ENCODE measurements around the gene HDAC3.

HDAC3 gene

GRCh38 chr5:141657937-141658545 is 21.4 kb upstream of the HDAC3 start:
- peak; percentile 73 for DNase-seq (ENCODE audit: low read depth)

- no peak for DNase-seq (ENCODE audit: low read depth)
Observed at GRCh38 chr5:141657404-141657803, 20.8 kb upstream of the HDAC3 start.

- DNase-seq (ENCODE audit: low read depth) = no peak
Observed at GRCh38 chr5:141656396-141656795, 19.7 kb upstream of the HDAC3 start.

- DNase-seq (ENCODE audit: low read depth) = no peak
Observed at GRCh38 chr5:141655020-141655419, 18.4 kb upstream of the HDAC3 start.

GRCh38 chr5:141654298-141654697 is 17.6 kb upstream of the HDAC3 start:
- DNase-seq (ENCODE audit: low read depth) = peak; percentile 44

GRCh38 chr5:141651728-141652105 is 15.1 kb upstream of the HDAC3 start:
- DNase-seq (ENCODE audit: low read depth) = no peak

GRCh38 chr5:141650851-141651727 is 14.4 kb upstream of the HDAC3 start, which contains the start of gene FCHSD1:
FCHSD1 (minus strand) TSS chr5:141651418; CDS start chr5:141651368, 50 bp downstream.
- peak; percentile 43 for DNase-seq (ENCODE audit: low read depth)

GRCh38 chr5:141649972-141650371 is 13.3 kb upstream of the HDAC3 start:
- DNase-seq (ENCODE audit: low read depth) = no peak

GRCh38 chr5:141649056-141649688 is 12.5 kb upstream of the HDAC3 start:
- no peak for DNase-seq (ENCODE audit: low read depth)

GRCh38 chr5:141647851-141648250 is 11.2 kb upstream of the HDAC3 start:
- DNase-seq (ENCODE audit: low read depth) = no peak

GRCh38 chr5:141647242-141647641 is 10.6 kb upstream of the HDAC3 start:
- no peak for DNase-seq (ENCODE audit: low read depth)

- no peak for DNase-seq (ENCODE audit: low read depth)
Observed at GRCh38 chr5:141646026-141646425, 9.4 kb upstream of the HDAC3 start.

- DNase-seq (ENCODE audit: low read depth) = no peak
Observed at GRCh38 chr5:141641634-141642267, 5.1 kb upstream of the HDAC3 start.

GRCh38 chr5:141640698-141641097 is 4.0 kb upstream of the HDAC3 start:
- no peak for DNase-seq (ENCODE audit: low read depth)

- DNase-seq (ENCODE audit: low read depth) = no peak
Observed at GRCh38 chr5:141640051-141640415, 3.4 kb upstream of the HDAC3 start.

GRCh38 chr5:141639357-141640050 is 2.9 kb upstream of the HDAC3 start:
- no peak for DNase-seq (ENCODE audit: low read depth)

- no peak for DNase-seq (ENCODE audit: low read depth)
Observed at GRCh38 chr5:141638771-141639170, 2.1 kb upstream of the HDAC3 start.

- DNase-seq (ENCODE audit: low read depth) = no peak
Observed at GRCh38 chr5:141637767-141638419, 1.2 kb upstream of the HDAC3 start.

- no peak for DNase-seq (ENCODE audit: low read depth)
Observed at GRCh38 chr5:141637123-141637766, 596 bp upstream of the HDAC3 start.

- no peak for DNase-seq (ENCODE audit: low read depth)
Observed at GRCh38 chr5:141636106-141636412, 590 bp downstream of the HDAC3 start.

- no peak for DNase-seq (ENCODE audit: low read depth)
Observed at GRCh38 chr5:141635646-141636045, 1.0 kb downstream of the HDAC3 start.

Data from stromal cell of bone marrow (primary cell).